Measurements from ENCODE around the gene CLEC1B. TPM values are rescaled to one million over a fixed set of nuclear protein-coding genes. Genes with fewer than 3 reads are reported as not detected.
A peak's percentile ranks its signal among the peaks of the same experiment; 100 is the strongest.
"Not testable (repeated sequence)": the region's sequence is repeated elsewhere in the genome, so short reads cannot be mapped to it uniquely, and the experiment has no call there.

CLEC1B gene
- total and polyA plus RNA-seq, 8 donors: 0.92 TPM; not detected in 7

DNA sequence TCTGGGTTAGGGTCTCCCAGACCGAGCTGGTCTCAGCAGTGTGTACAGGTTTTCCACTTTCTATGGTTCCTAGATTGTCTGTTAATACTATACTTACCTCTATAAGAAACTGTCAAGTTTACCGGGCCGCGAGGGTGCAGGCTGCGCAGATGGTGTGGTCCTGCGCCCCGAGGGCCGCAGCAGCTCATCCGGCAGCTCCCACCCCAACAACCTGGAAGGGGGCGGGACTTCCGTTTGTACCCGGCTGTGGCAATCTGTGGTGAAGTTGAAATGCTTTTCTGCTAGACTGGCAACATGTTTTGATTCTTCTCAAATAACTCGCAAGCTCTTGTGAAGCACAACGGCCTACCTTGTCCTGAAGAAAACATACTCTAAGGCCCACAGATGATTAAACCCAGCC lies 31.5 kb upstream of the CLEC1B start, which contains the start of gene CLEC9A:
TSS of gene CLEC9A (plus strand) at position 237 of the 400 bp plus-strand sequence. CDS start 22,006 bp downstream, outside the sequence.
- peak within 1 kb of the TSS in 1 of 5 donors; percentile 27 for H3K27ac ChIP-seq
- H3K4me1 ChIP-seq: no peaks in the 10 kb centered on the region
- TF ChIP-seq EP300 (IDR thresholded peaks at IDR 0.05) (no peak), POLR2AphosphoS5 (IDR thresholded peaks at IDR 0.05) (no peak), POLR2A (IDR thresholded peaks at IDR 0.05) (no peak)
- TF ChIP-seq, protein P1, sequence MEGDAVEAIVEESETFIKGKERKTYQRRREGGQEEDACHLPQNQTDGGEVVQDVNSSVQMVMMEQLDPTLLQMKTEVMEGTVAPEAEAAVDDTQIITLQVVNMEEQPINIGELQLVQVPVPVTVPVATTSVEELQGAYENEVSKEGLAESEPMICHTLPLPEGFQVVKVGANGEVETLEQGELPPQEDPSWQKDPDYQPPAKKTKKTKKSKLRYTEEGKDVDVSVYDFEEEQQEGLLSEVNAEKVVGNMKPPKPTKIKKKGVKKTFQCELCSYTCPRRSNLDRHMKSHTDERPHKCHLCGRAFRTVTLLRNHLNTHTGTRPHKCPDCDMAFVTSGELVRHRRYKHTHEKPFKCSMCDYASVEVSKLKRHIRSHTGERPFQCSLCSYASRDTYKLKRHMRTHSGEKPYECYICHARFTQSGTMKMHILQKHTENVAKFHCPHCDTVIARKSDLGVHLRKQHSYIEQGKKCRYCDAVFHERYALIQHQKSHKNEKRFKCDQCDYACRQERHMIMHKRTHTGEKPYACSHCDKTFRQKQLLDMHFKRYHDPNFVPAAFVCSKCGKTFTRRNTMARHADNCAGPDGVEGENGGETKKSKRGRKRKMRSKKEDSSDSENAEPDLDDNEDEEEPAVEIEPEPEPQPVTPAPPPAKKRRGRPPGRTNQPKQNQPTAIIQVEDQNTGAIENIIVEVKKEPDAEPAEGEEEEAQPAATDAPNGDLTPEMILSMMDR (IDR thresholded peaks at IDR 0.05): no peak
- H3K36me3 ChIP-seq: no peaks in the 10 kb centered on the region
- no peaks in the 10 kb centered on the region for H3K9me3 ChIP-seq
- WGBS, 5 donors: 92 to 96% (median 95%) methylated on average over 14 of the region's 14 CpGs
- no peak for DNase-seq
- intact Hi-C loops (cut with DNase I; ENCODE audit: low total_unique reads): no loop called here
- H3K27me3 ChIP-seq: no peaks in the 10 kb centered on the region
- H3K4me3 ChIP-seq: no peak within 1 kb of the TSS

DNA sequence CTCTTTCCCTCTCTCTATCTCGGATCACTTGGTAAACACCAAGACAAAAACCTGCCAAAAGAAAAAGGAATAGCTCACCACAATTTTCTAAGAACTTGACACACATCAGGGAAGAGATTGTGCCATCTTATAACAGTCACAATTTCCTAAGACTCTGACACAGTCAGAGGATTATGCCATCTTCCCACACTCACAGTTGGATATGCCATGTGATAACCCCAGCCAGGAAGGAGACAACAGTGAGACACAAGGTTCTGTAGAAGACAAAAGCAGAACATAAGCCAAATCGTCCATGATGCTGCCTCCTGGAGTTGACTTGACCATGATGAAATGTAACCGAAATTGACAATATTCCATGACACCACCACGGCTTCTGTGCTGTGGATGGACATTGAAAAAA lies 28.8 kb upstream of the CLEC1B start:
- 55 to 65% (median 57%) methylated on average over 4 of the region's 4 CpGs for WGBS, 5 donors
- no peak for DNase-seq
- TF ChIP-seq, protein P1 (IDR thresholded peaks at IDR 0.05): no peak
- TF ChIP-seq POLR2A (IDR thresholded peaks at IDR 0.05) (no peak), POLR2AphosphoS5 (IDR thresholded peaks at IDR 0.05) (no peak), EP300 (IDR thresholded peaks at IDR 0.05) (no peak)

DNA sequence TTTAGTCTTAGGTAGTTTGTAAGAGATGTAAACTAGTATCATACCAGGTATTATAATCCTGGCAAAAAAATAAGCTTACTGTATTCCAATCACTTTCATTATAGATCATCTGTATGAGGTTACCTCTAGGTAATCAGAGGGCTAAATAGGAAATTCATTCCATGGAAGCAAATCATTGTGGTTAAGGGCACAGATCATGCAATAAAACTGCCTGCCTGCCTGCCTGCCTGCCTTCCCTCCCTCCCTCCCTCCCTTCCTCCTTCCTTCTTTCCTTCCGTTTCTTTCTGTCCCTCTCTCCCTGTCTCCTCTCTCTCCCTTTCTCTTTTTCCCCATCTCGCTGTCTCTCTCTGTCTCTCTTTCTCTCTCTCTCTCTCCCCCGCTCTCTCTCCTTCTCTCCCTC lies 28.4 kb upstream of the CLEC1B start:
- Histone ChIP-seq H3K27ac (peak overlapping the region in 1 of 5 donors; percentile 14), H3K9me3 (no peaks in the 10 kb centered on the region), H3K4me3 (no peak overlapping the region), H3K4me1 (no peaks in the 10 kb centered on the region), H3K36me3 (no peaks in the 10 kb centered on the region), H3K27me3 (no peaks in the 10 kb centered on the region)
- whole genome bisulfite sequencing, 5 donors: 73 to 81% (median 79%) methylated on average over 3 of the region's 3 CpGs
- intact Hi-C loops (cut with DNase I; ENCODE audit: low total_unique reads): no loop called here
- no peak for DNase-seq
- no peak for TF ChIP-seq EP300 (IDR thresholded peaks at IDR 0.05)
- TF ChIP-seq, protein P1 (IDR thresholded peaks at IDR 0.05): no peak

More for the DNA sequence above, 28.8 kb upstream of the CLEC1B start:
- Histone ChIP-seq H3K9me3 (no peaks in the 10 kb centered on the region), H3K36me3 (no peaks in the 10 kb centered on the region), H3K4me1 (no peaks in the 10 kb centered on the region), H3K4me3 (no peak overlapping the region), H3K27me3 (no peaks in the 10 kb centered on the region), H3K27ac (peak overlapping the region in 1 of 5 donors; percentile 14)
- intact Hi-C loops (cut with DNase I; ENCODE audit: low total_unique reads): no loop called here

DNA sequence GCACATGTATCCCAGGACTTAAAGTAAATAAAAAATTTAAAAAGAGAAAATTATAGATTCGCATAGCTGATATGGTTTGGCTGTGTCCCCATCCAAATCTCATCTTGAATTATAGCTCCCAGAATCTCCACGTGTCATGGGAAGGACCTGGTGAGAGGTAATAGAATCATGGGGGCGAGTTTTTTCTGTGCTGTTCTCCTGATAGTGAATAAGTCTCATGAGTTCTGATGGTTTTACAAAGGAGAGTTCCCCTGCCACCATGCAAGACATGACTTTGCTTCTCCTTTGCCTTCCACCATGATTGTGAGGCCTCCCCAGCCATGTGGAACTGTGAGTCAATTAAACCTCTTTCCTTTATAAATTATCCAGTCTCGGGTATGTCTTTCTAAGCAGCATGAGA lies 27.7 kb upstream of the CLEC1B start:
- H3K27me3 ChIP-seq; H3K27ac ChIP-seq; H3K9me3 ChIP-seq; H3K4me1 ChIP-seq; intact Hi-C loops (cut with DNase I; ENCODE audit: low total_unique reads); H3K36me3 ChIP-seq; H3K4me3 ChIP-seq; DNase-seq: not testable (repeated sequence)
- WGBS, 5 donors: 80 to 93% (median 85%) methylated on average over 4 of the region's 4 CpGs

DNA sequence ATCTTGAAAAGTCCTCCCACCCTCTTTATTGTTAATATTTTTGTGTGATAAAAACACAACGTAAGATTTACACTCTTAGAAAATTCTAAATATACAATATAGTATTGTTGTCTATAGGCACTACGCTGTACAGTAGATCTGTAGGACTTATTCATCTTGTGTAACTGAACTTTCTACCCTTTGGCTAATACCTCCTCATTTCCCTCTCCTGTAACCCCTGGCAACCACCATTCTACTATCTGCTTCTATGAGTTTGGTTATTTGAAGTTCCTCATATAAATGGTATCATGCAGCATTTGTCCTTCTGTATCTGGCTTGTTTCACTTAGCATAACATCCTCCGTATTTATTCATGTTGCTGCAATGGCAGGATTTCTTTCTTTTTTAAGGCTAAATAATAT lies 26.3 kb upstream of the CLEC1B start:
- H3K27me3 ChIP-seq: no peaks in the 10 kb centered on the region
- no peak overlapping the region for H3K4me3 ChIP-seq
- TF ChIP-seq EP300 (IDR thresholded peaks at IDR 0.05) (no peak), POLR2AphosphoS5 (IDR thresholded peaks at IDR 0.05) (no peak), POLR2A (IDR thresholded peaks at IDR 0.05) (no peak)
- TF ChIP-seq, protein P1 (IDR thresholded peaks at IDR 0.05): no peak
- no peaks in the 10 kb centered on the region for H3K9me3 ChIP-seq
- 59 to 91% (median 90%) methylated on average over 3 of the region's 3 CpGs for WGBS, 5 donors
- no peak overlapping the region for H3K27ac ChIP-seq
- no peaks in the 10 kb centered on the region for H3K36me3 ChIP-seq
- intact Hi-C loops (cut with DNase I; ENCODE audit: low total_unique reads): no loop called here
- no peak for DNase-seq
- no peaks in the 10 kb centered on the region for H3K4me1 ChIP-seq
